GM19328 (cell line): ENCODE data around the gene DRD5.
"Not testable (repeated sequence)": the region's sequence is repeated elsewhere in the genome, so short reads cannot be mapped to it uniquely, and the experiment has no call there.

ENCODE experiments used
- ATAC-seq: cut with Tn5 transposase; IDR thresholded peaks from one replicate; pipeline ENCODE4 v1.9.1; 2021; ENCODE audit warnings: mild to moderate bottlenecking, moderate library complexity; ENCODE audit not compliant: unreplicated experiment

DRD5 gene

GRCh38 chr4:9781343-9782135 is at the start of gene DRD5:
Gene DRD5 (plus strand): TSS chr4:9781634. CDS start chr4:9782030, 396 bp downstream.
- no peak for ATAC-seq

GRCh38 chr4:9732256-9732655 is 49.2 kb upstream of the DRD5 start:
- ATAC-seq: not testable (repeated sequence)

GRCh38 chr4:9735515-9735914 is 45.9 kb upstream of the DRD5 start:
- no peak for ATAC-seq

GRCh38 chr4:9737280-9737679 is 44.2 kb upstream of the DRD5 start:
- not testable (repeated sequence) for ATAC-seq

- ATAC-seq: not testable (repeated sequence)
These were observed 37.6 kb upstream of the DRD5 start for GRCh38 chr4:9743789-9744188.

GRCh38 chr4:9745782-9746181 is 35.7 kb upstream of the DRD5 start:
- no peak for ATAC-seq

GRCh38 chr4:9758641-9759317 is 22.7 kb upstream of the DRD5 start:
- ATAC-seq: no peak

- no peak for ATAC-seq
These were observed 18.5 kb upstream of the DRD5 start for GRCh38 chr4:9762823-9763475.

GRCh38 chr4:9764155-9764696 is 17.2 kb upstream of the DRD5 start:
- no peak for ATAC-seq

- no peak for ATAC-seq
These were observed 16.3 kb upstream of the DRD5 start for GRCh38 chr4:9765091-9765490.

- ATAC-seq: no peak
These were observed 12.1 kb upstream of the DRD5 start for GRCh38 chr4:9769321-9769720.

GRCh38 chr4:9771034-9771433 is 10.4 kb upstream of the DRD5 start:
- ATAC-seq: no peak

- ATAC-seq: no peak
These were observed 8.0 kb upstream of the DRD5 start for GRCh38 chr4:9773471-9773870.

GRCh38 chr4:9782136-9782436 is 652 bp downstream of the DRD5 start:
- no peak for ATAC-seq

GRCh38 chr4:9785891-9786290 is 4.5 kb downstream of the DRD5 start:
- not testable (repeated sequence) for ATAC-seq

- no peak for ATAC-seq
These were observed 10.9 kb downstream of the DRD5 start for GRCh38 chr4:9792381-9792780.

GRCh38 chr4:9796641-9797040 is 15.2 kb downstream of the DRD5 start:
- not testable (repeated sequence) for ATAC-seq

- ATAC-seq: no peak
These were observed 19.4 kb downstream of the DRD5 start for GRCh38 chr4:9800848-9801247.

GRCh38 chr4:9804918-9805317 is 23.5 kb downstream of the DRD5 start:
- ATAC-seq: no peak

GRCh38 chr4:9808077-9808476 is 26.6 kb downstream of the DRD5 start:
- ATAC-seq: no peak

- no peak for ATAC-seq
These were observed 30.4 kb downstream of the DRD5 start for GRCh38 chr4:9811806-9812205.
